Caco-2 (cell line): ENCODE results near the gene TNP2. TPM values are rescaled to one million over a fixed set of nuclear protein-coding genes. Genes with fewer than 3 reads are reported as not detected.
A peak's percentile ranks its signal among the peaks of the same experiment; 100 is the strongest.

Source experiments
- BruUV-seq: library from RNA; stranded (reverse); fragments of 400-500 nt; replicated peaks from 2 replicates; lab custom pipeline; 2021; lab: Mats Ljungman, UMichigan
- CTCF ChIA-PET: fragments of 300-600 bp; sonication (Branson Sonifier 250); formaldehyde crosslinking; loops from one replicate; lab custom pipeline; 2022; ENCODE audit warnings: antibody characterized with exemption; lab: Charles Lee
- POLR2A ChIA-PET: fragments of 300-600 bp; sonication (Branson Sonifier 250); formaldehyde crosslinking; loops from one replicate; lab custom pipeline; 2022; ENCODE audit warnings: antibody characterized with exemption; lab: Charles Lee
- DNase-seq, 2 experiments: peaks; one replicate each; pipeline versions ENCODE4 v3.0.0 to v3.0.0-alpha.2; 2020 to 2022
- H3K27me3 ChIP-seq: replicated peaks from 2 replicates; pipeline ENCODE4 v1.6.0; 2011; ENCODE audit warnings: low read length; ENCODE audit not compliant: control insufficient read depth, insufficient read depth
- H3K36me3 ChIP-seq: 2 replicates; pipeline ENCODE4 v1.5.1; 2011; ENCODE audit warnings: low read length; ENCODE audit not compliant: control insufficient read depth, insufficient read depth
- H3K4me1 ChIP-seq: fragments of 250-450 bp; sonication (Bioruptor Pico); 2 replicates; pipeline ENCODE4 v1.5.1; 2020; ENCODE audit warnings: mild to moderate bottlenecking
- H3K4me3 ChIP-seq: 2 replicates; pipeline ENCODE4 v1.5.1; 2011; ENCODE audit warnings: low read depth, mild to moderate bottlenecking, control low read depth, low read length
- H3K9me3 ChIP-seq: fragments of 250-450 bp; sonication (Bioruptor Pico); 2 replicates; pipeline ENCODE4 v1.5.1; 2020; ENCODE audit warnings: mild to moderate bottlenecking, moderate library complexity
- H3K27ac Mint-ChIP-seq: one replicate; pipeline ENCODE4 v1.8.0; 2022; ENCODE audit warnings: mixed read lengths; ENCODE audit not compliant: unreplicated experiment
- H3K27me3 Mint-ChIP-seq: one replicate; pipeline ENCODE4 v1.8.0; 2022; ENCODE audit warnings: mixed read lengths; ENCODE audit not compliant: insufficient read depth, unreplicated experiment
- H3K36me3 Mint-ChIP-seq: one replicate; pipeline ENCODE4 v1.8.0; 2022; ENCODE audit warnings: mild to moderate bottlenecking, mixed read lengths; ENCODE audit not compliant: insufficient read depth, unreplicated experiment
- H3K4me1 Mint-ChIP-seq: one replicate; pipeline ENCODE4 v1.8.0; 2022; ENCODE audit warnings: low read depth, mixed read lengths; ENCODE audit not compliant: unreplicated experiment
- H3K4me3 Mint-ChIP-seq: one replicate; pipeline ENCODE4 v1.8.0; 2022; ENCODE audit warnings: mild to moderate bottlenecking, moderate library complexity, mixed read lengths; ENCODE audit not compliant: unreplicated experiment
- H3K9me3 Mint-ChIP-seq: one replicate; pipeline ENCODE4 v1.8.0; 2022; ENCODE audit warnings: mixed read lengths; ENCODE audit not compliant: unreplicated experiment
- intact Hi-C: fragments of 100-400 bp; cut with micrococcal nuclease; formaldehyde crosslinking; loops from one replicate; pipeline ENCODE4 v1.10.0; 2022; ENCODE audit not compliant: unreplicated experiment
- total RNA-seq: library from RNA; stranded (reverse); gene quantifications from 2 replicates; pipeline ENCODE4 v1.2.3, GENCODE V29; 2022
- TF ChIP-seq, protein P1 (sequence below), 2 experiments: fragments of 200-600 bp in 1 of 2; IDR thresholded peaks; 1 replicate in 1 of 2; 2 replicates in 1 of 2; pipeline versions ENCODE4 v1.5.1 to v1.8.0; 2011 to 2022; ENCODE audit warnings: antibody characterized with exemption in 1 of 2, control low read depth in 1 of 2, inconsistent platforms in 1 of 2, low read depth in 1 of 2, low read length in 1 of 2, mild to moderate bottlenecking in 1 of 2, moderate library complexity in 1 of 2; ENCODE audit not compliant: insufficient read depth in 1 of 2, severe bottlenecking in 1 of 2, unreplicated experiment in 1 of 2

The TNP2 gene
- total RNA-seq, 1 experiment from 2014 or later = not detected

DNA sequence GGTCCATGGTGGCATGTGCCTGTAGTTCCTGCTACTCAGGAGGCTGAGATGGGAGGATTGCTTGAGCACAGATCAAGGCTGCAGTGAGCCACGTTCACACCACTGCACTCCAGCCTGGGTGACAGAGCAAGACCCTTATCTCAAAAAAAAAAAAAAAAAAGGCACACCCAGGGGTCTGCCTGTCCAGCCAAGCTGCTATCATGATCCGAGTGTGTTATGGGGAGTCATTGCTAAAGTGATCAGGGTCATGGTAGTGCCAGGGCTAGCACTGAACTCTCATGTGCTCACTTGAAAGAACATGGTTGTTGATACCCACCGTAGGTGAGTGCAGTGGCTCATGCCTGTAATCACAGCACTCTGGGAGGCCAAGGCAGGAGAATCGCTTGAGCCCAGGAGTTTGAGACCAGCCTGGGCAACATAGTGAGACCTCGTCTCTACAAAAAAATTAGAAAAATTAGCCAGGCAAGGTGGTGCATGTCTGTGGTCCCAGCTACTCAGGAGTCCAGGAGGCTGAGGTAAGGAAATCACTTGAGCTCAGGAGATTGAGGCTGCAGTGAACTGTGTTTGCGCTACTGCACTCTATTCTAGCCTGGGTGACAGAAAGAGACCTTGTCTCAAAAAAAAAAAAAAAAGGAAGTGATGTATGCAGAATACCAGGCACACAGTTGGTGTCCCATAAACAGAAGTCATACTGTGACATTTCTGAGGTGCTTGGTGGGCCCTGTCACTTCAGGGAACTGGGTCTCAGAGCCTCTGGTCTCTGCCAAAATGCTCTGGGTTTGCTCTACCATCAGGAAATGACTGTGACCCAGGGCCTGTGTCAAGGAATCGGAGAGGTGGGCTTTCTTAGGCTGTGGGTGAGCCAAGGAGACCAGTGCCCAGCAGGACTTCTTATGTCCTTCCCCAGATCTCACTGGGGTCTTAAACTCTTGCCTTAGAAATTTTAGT is 9.8 kb upstream of the TNP2 start:
- DNase-seq = no peak
- Histone ChIP-seq H3K4me3 (no peak overlapping the region), H3K27me3 (no peaks in the 10 kb centered on the region), H3K4me1 (peaks cover 21% of the 10 kb centered on the region), H3K9me3 (no peaks in the 10 kb centered on the region), H3K36me3 (no peaks in the 10 kb centered on the region)
- CTCF ChIA-PET = interaction anchor here (1.0 to 1.8 kb wide), 2 partner anchors 23 to 78 kb away, joined by 3 to 29 read pairs; partner anchors contain the start of gene SOCS1
- no peaks in the 10 kb centered on the region for H3K27me3 Mint-ChIP-seq
- BruUV-seq = no TSS peak
- intact Hi-C loops = loop anchor here (2.0 kb wide), 1 partner anchor 22 kb away; the partner anchor contains the start of gene SOCS1
- no peaks in the 10 kb centered on the region for H3K9me3 Mint-ChIP-seq
- peak overlapping the region; percentile 38 for H3K4me3 Mint-ChIP-seq
- TF ChIP-seq, protein P1, sequence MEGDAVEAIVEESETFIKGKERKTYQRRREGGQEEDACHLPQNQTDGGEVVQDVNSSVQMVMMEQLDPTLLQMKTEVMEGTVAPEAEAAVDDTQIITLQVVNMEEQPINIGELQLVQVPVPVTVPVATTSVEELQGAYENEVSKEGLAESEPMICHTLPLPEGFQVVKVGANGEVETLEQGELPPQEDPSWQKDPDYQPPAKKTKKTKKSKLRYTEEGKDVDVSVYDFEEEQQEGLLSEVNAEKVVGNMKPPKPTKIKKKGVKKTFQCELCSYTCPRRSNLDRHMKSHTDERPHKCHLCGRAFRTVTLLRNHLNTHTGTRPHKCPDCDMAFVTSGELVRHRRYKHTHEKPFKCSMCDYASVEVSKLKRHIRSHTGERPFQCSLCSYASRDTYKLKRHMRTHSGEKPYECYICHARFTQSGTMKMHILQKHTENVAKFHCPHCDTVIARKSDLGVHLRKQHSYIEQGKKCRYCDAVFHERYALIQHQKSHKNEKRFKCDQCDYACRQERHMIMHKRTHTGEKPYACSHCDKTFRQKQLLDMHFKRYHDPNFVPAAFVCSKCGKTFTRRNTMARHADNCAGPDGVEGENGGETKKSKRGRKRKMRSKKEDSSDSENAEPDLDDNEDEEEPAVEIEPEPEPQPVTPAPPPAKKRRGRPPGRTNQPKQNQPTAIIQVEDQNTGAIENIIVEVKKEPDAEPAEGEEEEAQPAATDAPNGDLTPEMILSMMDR (IDR thresholded peaks at IDR 0.05; ENCODE audit: insufficient read depth in 1 of 2, low read depth in 1 of 2, low read length in 1 of 2, severe bottlenecking in 1 of 2, unreplicated experiment in 1 of 2) = no peak
- no peaks in the 10 kb centered on the region for H3K36me3 Mint-ChIP-seq
- H3K4me1 Mint-ChIP-seq = peaks cover 16% of the 10 kb centered on the region
- H3K27ac Mint-ChIP-seq = peak overlapping the region; percentile 87
- POLR2A ChIA-PET = interaction anchor here (1.0 to 1.3 kb wide), 2 partner anchors 18 to 23 kb away, joined by 9 to 21 read pairs; partner anchors contain the start of gene SOCS1

DNA sequence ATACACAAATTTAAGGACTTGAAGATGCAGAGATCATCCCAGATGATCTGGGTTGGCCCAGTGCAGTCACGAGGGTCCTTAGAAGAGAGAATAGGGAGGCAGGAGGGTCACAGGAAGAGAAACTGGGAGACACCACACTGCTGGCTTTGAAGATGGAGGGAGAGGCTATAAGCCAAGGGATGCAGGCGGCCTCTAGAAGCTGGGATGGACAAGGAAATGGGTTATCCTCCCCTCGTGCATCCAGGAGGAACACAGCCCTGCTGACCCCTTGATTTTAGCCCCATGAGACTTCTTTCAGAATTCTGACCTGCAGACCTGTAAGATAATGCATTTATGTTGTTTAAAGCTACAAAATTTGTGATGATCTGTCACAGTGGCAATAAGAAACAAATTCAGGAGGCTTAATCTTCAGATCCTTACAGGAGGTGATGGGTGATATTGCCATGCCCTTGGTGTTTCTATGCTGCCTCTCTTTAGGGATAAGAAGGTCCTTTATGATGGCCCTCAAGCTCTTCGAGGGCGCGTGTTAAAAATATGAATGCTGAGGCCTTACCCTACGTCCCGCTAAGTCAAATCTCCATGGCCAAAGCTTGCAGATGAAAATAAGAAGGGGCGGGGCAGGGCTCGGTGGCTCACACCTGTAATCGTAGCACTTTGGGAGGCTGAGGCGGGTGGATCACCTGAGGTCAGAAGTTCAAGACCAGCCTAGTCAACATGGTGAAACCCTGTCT is 8.6 kb upstream of the TNP2 start:
- H3K9me3 ChIP-seq = no peaks in the 10 kb centered on the region
- Mint-ChIP-seq H3K27me3 (no peaks in the 10 kb centered on the region), H3K9me3 (no peaks in the 10 kb centered on the region), H3K4me1 (peaks cover 12% of the 10 kb centered on the region), H3K27ac (peak overlapping the region; percentile 48), H3K36me3 (no peaks in the 10 kb centered on the region), H3K4me3 (no peak overlapping the region)
- H3K4me1 ChIP-seq = peaks cover 21% of the 10 kb centered on the region
- ChIA-PET CTCF (no interaction called here), POLR2A (interaction anchor here (0.6 kb wide), 1 partner anchor 9 kb away, joined by 3 read pairs; no protein-coding TSS in a partner anchor)
- BruUV-seq = no TSS peak
- H3K27me3 ChIP-seq = no peaks in the 10 kb centered on the region
- no peaks in the 10 kb centered on the region for H3K36me3 ChIP-seq
- no peak for DNase-seq
- TF ChIP-seq, protein P1 (IDR thresholded peaks at IDR 0.05; ENCODE audit: insufficient read depth in 1 of 2, low read depth in 1 of 2, low read length in 1 of 2, severe bottlenecking in 1 of 2, unreplicated experiment in 1 of 2) = no peak
- intact Hi-C loops = loop anchor here (2.0 kb wide), 1 partner anchor 21 kb away; the partner anchor contains the start of gene SOCS1
- no peak overlapping the region for H3K4me3 ChIP-seq
